ENCODE results near the gene ATF6B. TPM values are rescaled to one million over a fixed set of nuclear protein-coding genes. Genes with fewer than 3 reads are reported as not detected.

The ATF6B gene
- total RNA-seq, 1 experiment from 2014 or later: 45.3 TPM

- Mint-ChIP-seq H3K4me1 (peaks cover 20 to 24% of the 10 kb centered on the region in 2 experiments), H3K27me3 (ENCODE audit: low read depth) (peaks cover 41% of the 10 kb centered on the region), H3K36me3 (ENCODE audit: insufficient read depth in 1 of 3, low read depth in 3 of 3) (peaks cover 0 to 3% (median 0%) of the 10 kb centered on the region in 3 experiments; a peak in 1 of 7 replicates), H3K4me3 (peak overlapping the region in 1 of 2 experiments; percentile 45; a peak in 2 of 5 replicates), H3K27ac (peak overlapping the region in 2 of 3 experiments; percentile 21 to 28; a peak in 1 of 7 replicates), H3K9me3 (no peaks in the 10 kb centered on the region)
- no peak overlapping the region for H2BK5ac ChIP-seq (ENCODE audit: insufficient read length, low read length)
- no peak overlapping the region for H3T11ph ChIP-seq (ENCODE audit: low read length)
- H3K23ac ChIP-seq (ENCODE audit: insufficient read length, low read depth, low read length): no peak overlapping the region
- H3K18ac ChIP-seq (ENCODE audit: insufficient read length, low read depth, low read length): no peak overlapping the region
- H3K14ac ChIP-seq (ENCODE audit: insufficient read depth, low read length): no peak overlapping the region
- H2BK20ac ChIP-seq (ENCODE audit: low read depth, low read length, poor library complexity, severe bottlenecking): no peak overlapping the region
- no peak overlapping the region for H3K4me2 ChIP-seq (ENCODE audit: insufficient read depth, insufficient read length, low read length)
- H4K5ac ChIP-seq (ENCODE audit: insufficient read length, low read depth, low read length): no peak overlapping the region
- H3K79me2 ChIP-seq (ENCODE audit: insufficient read depth, low read length): no peaks in the 10 kb centered on the region
- H3K9ac ChIP-seq (ENCODE audit: extremely low read depth, insufficient read length, low read length): no peak overlapping the region
- H3K4me1 ChIP-seq (ENCODE audit: insufficient read depth, low read length): no peaks in the 10 kb centered on the region; the same call in 1 of the 2 replicates
- no peak overlapping the region for H3K56ac ChIP-seq (ENCODE audit: insufficient read length, low read depth, low read length)
- H4K8ac ChIP-seq (replicated peaks; ENCODE audit: insufficient read length, low read depth, low read length): no peak overlapping the region
- H3K27ac ChIP-seq (ENCODE audit: insufficient read length, low read depth, low read length): no peak overlapping the region
- whole genome bisulfite sequencing (ENCODE audit: extremely low coverage, insufficient read length, low lambda C conversion rate): no CpG with 5 or more reads among the region's 15 CpGs
- H2AFZ ChIP-seq (ENCODE audit: low read length): no peak overlapping the region
- H2BK120ac ChIP-seq (ENCODE audit: low read depth, low read length, poor library complexity, severe bottlenecking): no peak overlapping the region
- H2BK12ac ChIP-seq (ENCODE audit: insufficient read length, low read depth, low read length): no peak overlapping the region
- no peak for TF ChIP-seq CTCF (conservative IDR thresholded peaks at IDR 0.05)
- no peaks in the 10 kb centered on the region; the same call in 1 of the 2 replicates for H3K27me3 ChIP-seq (ENCODE audit: insufficient read depth, low read length)
- no peak for DNase-seq
- no peak overlapping the region for H3K4ac ChIP-seq (ENCODE audit: low read depth, low read length)
- H3K9me3 ChIP-seq (ENCODE audit: control insufficient read depth, low read depth, low read length): no peaks in the 10 kb centered on the region
- H3K79me1 ChIP-seq (ENCODE audit: insufficient read depth, low read depth, low read length, poor library complexity, severe bottlenecking): no peaks in the 10 kb centered on the region
- H4K20me1 ChIP-seq (ENCODE audit: control insufficient read depth, insufficient read depth, insufficient read length): no peaks in the 10 kb centered on the region
- no peaks in the 10 kb centered on the region for H3K23me2 ChIP-seq (ENCODE audit: insufficient read length, low read depth, low read length, poor library complexity, severe bottlenecking)
- H2BK15ac ChIP-seq (ENCODE audit: low read depth, low read length): no peak overlapping the region
- H2AK5ac ChIP-seq (ENCODE audit: insufficient read length, low read length): no peak overlapping the region
- no peak overlapping the region for H4K91ac ChIP-seq (ENCODE audit: insufficient read length, low read depth, low read length)
Measured at GRCh38 chr6:32108094-32108627, 19.9 kb downstream of the ATF6B start.

Measured in H9 (cell line).